Chondrocyte (in vitro differentiated cells): ENCODE results near the gene C5orf46. TPM values are rescaled to one million over a fixed set of nuclear protein-coding genes. Genes with fewer than 3 reads are reported as not detected.

Experiments
- DNase-seq: peaks from one replicate; pipeline ENCODE4 v3.0.0; 2021; ENCODE audit warnings: mixed read lengths, low spot score
- H3K27ac Mint-ChIP-seq: one replicate; pipeline ENCODE4 v1.8.0; 2021; ENCODE audit warnings: mild to moderate bottlenecking, moderate library complexity, mixed read lengths; ENCODE audit not compliant: unreplicated experiment
- H3K27me3 Mint-ChIP-seq: 2 replicates; pipeline ENCODE4 v1.8.0; 2021; ENCODE audit warnings: low read depth, mixed read lengths
- H3K36me3 Mint-ChIP-seq: 2 replicates; pipeline ENCODE4 v1.8.0; 2021; ENCODE audit warnings: low read depth, mixed read lengths
- H3K4me1 Mint-ChIP-seq: 2 replicates; pipeline ENCODE4 v1.8.0; 2021; ENCODE audit warnings: low read depth, mild to moderate bottlenecking, mixed read lengths
- H3K4me3 Mint-ChIP-seq: one replicate; pipeline ENCODE4 v1.8.0; 2021; ENCODE audit warnings: mild to moderate bottlenecking, moderate library complexity, mixed read lengths; ENCODE audit not compliant: unreplicated experiment
- H3K9me3 Mint-ChIP-seq: 2 replicates; pipeline ENCODE4 v1.8.0; 2021; ENCODE audit warnings: low read depth, mixed read lengths
- total RNA-seq: library from RNA; stranded (reverse); gene quantifications from 3 replicates; pipeline ENCODE4 v1.2.1, GENCODE V29; 2021
- TF ChIP-seq, protein P1 (sequence below): fragments of 200-600 bp; sonication (generic); IDR thresholded peaks from 2 replicates; pipeline ENCODE4 v1.5.0; 2021; ENCODE audit warnings: antibody characterized with exemption, mild to moderate bottlenecking, moderate library complexity

The C5orf46 gene
- total RNA-seq, 1 donor from 2014 or later: 7.8 TPM

DNA sequence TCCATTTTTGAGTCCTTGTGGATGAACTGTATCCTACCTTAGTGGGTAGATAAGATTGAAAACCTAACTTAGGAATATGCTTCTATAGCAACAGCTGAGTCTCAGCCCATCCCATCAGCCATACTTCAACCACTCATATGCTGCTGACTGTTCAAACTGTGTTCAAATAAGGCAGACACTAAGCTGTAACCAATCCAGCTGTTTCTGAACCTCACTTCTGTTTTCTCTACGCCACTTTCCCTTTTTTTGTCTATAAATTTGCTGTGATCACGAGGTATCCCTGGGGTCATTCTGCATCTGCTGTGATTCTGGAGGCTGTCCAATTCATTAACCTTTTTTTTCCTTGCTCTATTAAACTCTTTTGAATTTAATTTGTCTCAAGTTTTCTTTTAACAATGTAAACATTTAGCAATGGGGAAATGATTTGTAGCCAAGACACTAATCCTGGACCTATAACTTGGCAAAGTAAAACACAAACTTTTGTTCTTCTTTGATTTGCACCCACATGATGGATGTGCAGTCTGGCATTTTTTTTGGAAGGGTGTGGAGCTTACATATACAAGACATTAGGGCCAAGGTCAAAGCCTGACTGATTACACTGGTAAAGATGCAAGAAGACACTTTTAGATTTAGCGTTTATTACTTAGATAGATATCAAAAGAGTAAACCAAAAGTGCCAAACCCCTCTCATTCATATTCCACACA is 42.7 kb downstream of the C5orf46 start:
- no peaks in the 10 kb centered on the region for H3K4me1 Mint-ChIP-seq
- no peak overlapping the region for H3K27ac Mint-ChIP-seq
- TF ChIP-seq, protein P1, sequence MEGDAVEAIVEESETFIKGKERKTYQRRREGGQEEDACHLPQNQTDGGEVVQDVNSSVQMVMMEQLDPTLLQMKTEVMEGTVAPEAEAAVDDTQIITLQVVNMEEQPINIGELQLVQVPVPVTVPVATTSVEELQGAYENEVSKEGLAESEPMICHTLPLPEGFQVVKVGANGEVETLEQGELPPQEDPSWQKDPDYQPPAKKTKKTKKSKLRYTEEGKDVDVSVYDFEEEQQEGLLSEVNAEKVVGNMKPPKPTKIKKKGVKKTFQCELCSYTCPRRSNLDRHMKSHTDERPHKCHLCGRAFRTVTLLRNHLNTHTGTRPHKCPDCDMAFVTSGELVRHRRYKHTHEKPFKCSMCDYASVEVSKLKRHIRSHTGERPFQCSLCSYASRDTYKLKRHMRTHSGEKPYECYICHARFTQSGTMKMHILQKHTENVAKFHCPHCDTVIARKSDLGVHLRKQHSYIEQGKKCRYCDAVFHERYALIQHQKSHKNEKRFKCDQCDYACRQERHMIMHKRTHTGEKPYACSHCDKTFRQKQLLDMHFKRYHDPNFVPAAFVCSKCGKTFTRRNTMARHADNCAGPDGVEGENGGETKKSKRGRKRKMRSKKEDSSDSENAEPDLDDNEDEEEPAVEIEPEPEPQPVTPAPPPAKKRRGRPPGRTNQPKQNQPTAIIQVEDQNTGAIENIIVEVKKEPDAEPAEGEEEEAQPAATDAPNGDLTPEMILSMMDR: no peak
- no peaks in the 10 kb centered on the region for H3K36me3 Mint-ChIP-seq
- no peak overlapping the region for H3K4me3 Mint-ChIP-seq
- no peaks in the 10 kb centered on the region for H3K9me3 Mint-ChIP-seq
- no peak for DNase-seq
- peaks cover 23% of the 10 kb centered on the region for H3K27me3 Mint-ChIP-seq

- peaks cover 23% of the 10 kb centered on the region for H3K27me3 Mint-ChIP-seq
- H3K9me3 Mint-ChIP-seq: no peaks in the 10 kb centered on the region
- H3K27ac Mint-ChIP-seq: no peak overlapping the region
- peaks cover 3% of the 10 kb centered on the region for H3K4me1 Mint-ChIP-seq
- no peak overlapping the region for H3K4me3 Mint-ChIP-seq
- TF ChIP-seq, protein P1: no peak
- no peak for DNase-seq
- H3K36me3 Mint-ChIP-seq: no peaks in the 10 kb centered on the region
Measured at GRCh38 chr5:147860641-147861025, 45.7 kb downstream of the C5orf46 start.

- Mint-ChIP-seq H3K4me3 (no peak overlapping the region), H3K9me3 (no peaks in the 10 kb centered on the region), H3K27ac (no peak overlapping the region), H3K27me3 (peaks cover 26% of the 10 kb centered on the region), H3K4me1 (peaks cover 3% of the 10 kb centered on the region), H3K36me3 (no peaks in the 10 kb centered on the region)
- no peak for DNase-seq
- TF ChIP-seq, protein P1: no peak
Measured at GRCh38 chr5:147859962-147860640, 46.2 kb downstream of the C5orf46 start.

DNA sequence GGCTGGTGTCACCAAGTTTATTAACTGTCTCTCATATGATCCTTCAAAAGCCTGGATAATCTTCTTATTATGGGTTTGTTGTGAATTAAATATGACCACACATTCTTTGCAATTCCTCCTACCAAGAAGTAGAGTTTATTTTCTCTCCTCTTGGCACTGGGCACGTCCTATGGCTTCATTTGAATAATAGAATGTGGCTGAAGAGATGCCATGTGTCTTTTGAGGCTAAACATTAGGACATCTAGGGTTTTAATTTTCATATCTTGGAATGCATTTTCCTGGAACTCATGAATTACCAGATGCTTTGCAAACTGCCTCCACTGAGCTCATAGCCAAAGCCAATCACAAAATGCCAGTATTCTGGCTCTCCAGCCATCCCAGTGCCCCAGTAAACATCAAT is 47.8 kb downstream of the C5orf46 start:
- Mint-ChIP-seq H3K4me3 (no peak overlapping the region), H3K36me3 (no peaks in the 10 kb centered on the region), H3K27ac (no peak overlapping the region), H3K9me3 (no peaks in the 10 kb centered on the region), H3K4me1 (peaks cover 3% of the 10 kb centered on the region), H3K27me3 (peaks cover 30% of the 10 kb centered on the region)
- DNase-seq: no peak
- TF ChIP-seq, protein P1: no peak

DNA sequence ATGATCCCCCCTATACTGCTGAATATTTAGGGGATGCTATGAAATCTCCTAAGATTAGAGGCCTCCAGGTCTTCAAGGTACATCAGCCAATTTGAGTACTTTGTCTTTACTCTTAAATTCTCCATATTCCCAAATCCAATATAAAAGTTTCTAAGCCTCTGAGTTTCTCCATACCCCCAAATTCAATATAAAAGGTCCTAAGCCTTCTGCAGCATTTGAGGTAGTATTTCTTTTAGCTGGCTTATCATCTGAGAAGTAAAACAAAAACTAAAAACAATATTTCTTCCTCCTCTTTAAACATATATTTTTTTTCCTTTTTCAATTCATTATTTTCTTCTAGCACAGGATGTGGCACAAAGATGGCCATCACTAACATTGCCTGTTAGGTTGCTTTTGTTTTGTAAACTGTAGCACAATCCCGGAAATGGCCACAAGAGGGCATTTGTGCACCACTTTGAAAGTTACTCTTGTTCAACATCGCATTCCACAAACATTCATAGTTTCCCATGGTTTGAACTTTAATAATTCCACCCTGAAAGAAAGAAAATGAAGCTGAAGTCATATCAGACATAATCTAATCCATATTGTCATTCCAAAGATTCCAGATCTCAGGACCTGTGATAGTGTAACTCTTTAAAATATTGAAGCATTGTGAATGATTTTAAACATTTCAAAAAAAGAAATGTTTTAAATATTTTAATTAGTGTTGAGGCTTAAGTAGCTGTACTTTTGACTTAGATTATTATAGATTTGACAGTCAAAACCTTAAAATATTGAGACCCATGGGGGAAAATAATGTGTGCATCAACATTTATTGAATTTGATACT is 48.8 kb downstream of the C5orf46 start:
- TF ChIP-seq, protein P1: peak; percentile 95
- Mint-ChIP-seq H3K27ac (no peak overlapping the region), H3K4me3 (no peak overlapping the region), H3K36me3 (no peaks in the 10 kb centered on the region), H3K9me3 (no peaks in the 10 kb centered on the region), H3K4me1 (peaks cover 3% of the 10 kb centered on the region), H3K27me3 (peaks cover 36% of the 10 kb centered on the region)
- no peak for DNase-seq
